ENCODE results near the gene STK11IP.

The STK11IP gene

DNA sequence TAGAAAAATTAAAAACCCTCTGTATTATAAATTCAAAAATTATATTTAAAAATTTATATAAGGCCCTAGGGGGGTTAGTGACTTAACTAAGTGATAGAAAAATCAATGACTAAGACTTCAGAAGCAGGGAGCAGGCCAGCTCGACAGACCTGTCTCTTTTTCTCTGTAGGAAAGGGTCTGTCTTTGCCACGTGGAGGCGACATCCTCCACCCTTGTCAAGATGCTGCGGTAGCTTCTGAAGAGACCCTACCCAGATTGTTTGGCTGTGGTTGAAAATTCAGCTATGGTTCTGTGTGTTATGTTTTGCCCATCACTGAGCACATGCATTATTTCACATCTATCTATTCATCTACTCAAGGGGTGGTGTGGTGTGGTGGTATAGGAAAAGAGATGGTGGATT, 21.6 kb downstream of the STK11IP start:
- Histone ChIP-seq H3K36me3 (ENCODE audit: control insufficient read depth in 2 of 2, insufficient read depth in 1 of 2, low read length in 2 of 2) (peaks cover 0 to 24% of the 10 kb centered on the region in 2 experiments; a peak in 1 of 3 replicates), H3K4me1 (ENCODE audit: control insufficient read depth, insufficient read depth, low read length) (no peaks in the 10 kb centered on the region), H3K4me3 (ENCODE audit: low read depth, low read length) (no peak overlapping the region), H3K9me3 (ENCODE audit: control insufficient read depth, insufficient read depth, low read depth, low read length) (no peaks in the 10 kb centered on the region), H3K27ac (ENCODE audit: extremely low read depth, low read depth, low read length) (no peak overlapping the region)
- POLR2A ChIA-PET = no interaction called here
- TF ChIP-seq ZNF302 (tag by site-specific recombination; IDR thresholded peaks at IDR 0.05; ENCODE audit: low read depth) (no peak), PATZ1 (tag by site-specific recombination; IDR thresholded peaks at IDR 0.05) (no peak), ZXDB (tag by site-specific recombination; IDR thresholded peaks at IDR 0.05) (no peak), ZNF518A (tag by site-specific recombination; conservative IDR thresholded peaks at IDR 0.05; ENCODE audit: low read depth) (no peak), OVOL3 (tag by site-specific recombination; IDR thresholded peaks at IDR 0.05) (no peak), ZNF596 (tag by site-specific recombination; IDR thresholded peaks at IDR 0.05) (no peak), ZNF639 (tag by site-specific recombination; IDR thresholded peaks at IDR 0.05) (no peak), ZFP3 (tag by site-specific recombination; IDR thresholded peaks at IDR 0.05; ENCODE audit: low read depth) (no peak), ZNF335 (tag by site-specific recombination; conservative IDR thresholded peaks at IDR 0.05) (no peak), KLF8 (tag by site-specific recombination; IDR thresholded peaks at IDR 0.05) (no peak), HOXA7 (CRISPR knock-in tag; IDR thresholded peaks at IDR 0.05; ENCODE audit: borderline replicate concordance) (no peak), ZBTB20 (tag by site-specific recombination; IDR thresholded peaks at IDR 0.05) (no peak), IKZF3 (tag by site-specific recombination; IDR thresholded peaks at IDR 0.05) (no peak), BCL11B (tag by site-specific recombination; IDR thresholded peaks at IDR 0.05; ENCODE audit: low read depth) (no peak), ZNF404 (tag by site-specific recombination; IDR thresholded peaks at IDR 0.05) (no peak), MZF1 (tag by site-specific recombination; IDR thresholded peaks at IDR 0.05; ENCODE audit: borderline replicate concordance) (no peak), ZSCAN16 (tag by site-specific recombination; IDR thresholded peaks at IDR 0.05) (no peak)
- TF ChIP-seq, protein P1, sequence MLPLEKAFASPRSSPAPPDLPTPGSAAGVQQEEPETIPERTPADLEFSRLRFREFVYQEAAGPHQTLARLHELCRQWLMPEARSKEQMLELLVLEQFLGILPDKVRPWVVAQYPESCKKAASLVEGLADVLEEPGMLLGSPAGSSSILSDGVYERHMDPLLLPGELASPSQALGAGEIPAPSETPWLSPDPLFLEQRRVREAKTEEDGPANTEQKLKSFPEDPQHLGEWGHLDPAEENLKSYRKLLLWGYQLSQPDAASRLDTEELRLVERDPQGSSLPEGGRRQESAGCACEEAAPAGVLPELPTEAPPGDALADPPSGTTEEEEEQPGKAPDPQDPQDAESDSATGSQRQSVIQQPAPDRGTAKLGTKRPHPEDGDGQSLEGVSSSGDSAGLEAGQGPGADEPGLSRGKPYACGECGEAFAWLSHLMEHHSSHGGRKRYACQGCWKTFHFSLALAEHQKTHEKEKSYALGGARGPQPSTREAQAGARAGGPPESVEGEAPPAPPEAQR (tag by site-specific recombination; IDR thresholded peaks at IDR 0.05) = no peak
- TF ChIP-seq, protein P2, sequence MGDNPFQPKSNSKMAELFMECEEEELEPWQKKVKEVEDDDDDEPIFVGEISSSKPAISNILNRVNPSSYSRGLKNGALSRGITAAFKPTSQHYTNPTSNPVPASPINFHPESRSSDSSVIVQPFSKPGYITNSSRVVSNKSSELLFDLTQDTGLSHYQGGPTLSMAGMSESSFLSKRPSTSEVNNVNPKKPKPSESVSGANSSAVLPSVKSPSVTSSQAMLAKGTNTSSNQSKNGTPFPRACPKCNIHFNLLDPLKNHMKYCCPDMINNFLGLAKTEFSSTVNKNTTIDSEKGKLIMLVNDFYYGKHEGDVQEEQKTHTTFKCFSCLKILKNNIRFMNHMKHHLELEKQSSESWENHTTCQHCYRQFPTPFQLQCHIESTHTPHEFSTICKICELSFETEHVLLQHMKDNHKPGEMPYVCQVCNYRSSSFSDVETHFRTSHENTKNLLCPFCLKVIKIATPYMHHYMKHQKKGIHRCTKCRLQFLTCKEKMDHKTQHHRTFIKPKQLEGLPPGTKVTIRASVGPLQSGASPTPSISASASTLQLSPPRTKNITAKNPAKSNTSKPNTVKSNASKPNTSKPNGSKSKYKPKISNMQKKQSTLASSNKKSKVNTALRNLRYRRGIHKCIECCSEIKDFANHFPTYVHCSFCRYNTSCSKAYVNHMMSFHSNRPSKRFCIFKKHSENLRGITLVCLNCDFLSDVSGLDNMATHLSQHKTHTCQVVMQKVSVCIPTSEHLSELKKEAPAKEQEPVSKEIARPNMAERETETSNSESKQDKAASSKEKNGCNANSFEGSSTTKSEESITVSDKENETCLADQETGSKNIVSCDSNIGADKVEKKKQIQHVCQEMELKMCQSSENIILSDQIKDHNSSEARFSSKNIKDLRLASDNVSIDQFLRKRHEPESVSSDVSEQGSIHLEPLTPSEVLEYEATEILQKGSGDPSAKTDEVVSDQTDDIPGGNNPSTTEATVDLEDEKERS (tag by site-specific recombination; IDR thresholded peaks at IDR 0.05) = no peak
- CTCF ChIA-PET = interaction anchor here (0.6 to 2.3 kb wide), 8 partner anchors 9 to 76 kb away, joined by 3 to 8 read pairs (median 6); partner anchors contain the start of gene CHPF

Data from HEK293 (cell line).